HG03025 (cell line): ENCODE data around the gene UBR2.
"Not testable (repeated sequence)": the region's sequence is repeated elsewhere in the genome, so short reads cannot be mapped to it uniquely, and the experiment has no call there.

Experiments
- ATAC-seq: cut with Tn5 transposase; IDR thresholded peaks from one replicate; pipeline ENCODE4 v1.9.1; 2021; ENCODE audit warnings: mild to moderate bottlenecking, moderate library complexity; ENCODE audit not compliant: unreplicated experiment, low FRiP score

UBR2 gene

GRCh38 chr6:42690151-42690702, 126.4 kb downstream of the UBR2 start:
- ATAC-seq, result no peak

DNA sequence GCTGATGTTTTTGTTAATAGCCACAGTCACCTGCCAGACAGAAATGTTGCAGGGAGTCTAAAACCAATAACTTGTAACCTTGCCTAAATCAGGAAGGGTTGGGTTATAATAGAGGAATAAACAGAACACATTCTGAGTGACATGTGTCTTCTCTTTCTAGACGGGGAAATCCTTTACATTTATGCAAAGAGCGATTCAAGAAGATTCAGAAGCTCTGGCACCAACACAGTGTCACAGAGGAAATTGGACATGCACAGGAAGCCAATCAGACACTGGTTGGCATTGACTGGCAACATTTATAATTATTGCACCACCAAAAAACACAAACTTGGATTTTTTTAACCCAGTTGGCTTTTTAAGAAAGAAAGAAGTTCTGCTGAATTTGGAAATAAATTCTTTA, 127.0 kb downstream of the UBR2 start:
- no peak for ATAC-seq

GRCh38 chr6:42692137-42692911, 128.5 kb downstream of the UBR2 start:
- no peak for ATAC-seq

DNA sequence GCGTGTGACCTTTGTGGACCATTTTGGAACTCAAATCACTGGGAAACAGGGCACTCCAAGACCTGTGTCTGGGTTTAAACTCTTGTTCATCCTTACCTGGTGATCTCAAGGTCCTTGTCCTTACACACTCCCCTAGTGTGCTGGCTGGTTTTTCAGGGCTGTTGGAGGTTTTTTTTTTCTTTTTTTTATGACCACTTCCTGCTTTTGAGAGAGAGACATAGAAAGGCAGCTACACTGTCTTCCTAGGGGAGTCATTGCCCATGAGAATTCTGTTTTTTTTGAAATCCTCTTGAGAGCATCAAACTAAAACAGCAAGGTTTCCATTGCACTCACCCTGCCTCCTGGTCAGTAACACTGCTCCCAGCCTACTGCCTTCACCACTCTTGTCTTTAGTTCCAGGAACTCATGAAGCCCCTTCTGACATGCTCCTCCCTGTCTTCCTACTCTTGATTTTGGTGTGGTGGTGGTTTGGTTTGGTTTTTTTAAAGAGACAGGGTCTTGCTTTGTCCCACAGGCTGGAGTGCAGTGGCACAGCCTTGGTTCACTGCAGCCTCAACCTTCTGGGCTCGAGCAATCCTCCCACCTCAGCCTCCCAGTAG, 130.0 kb downstream of the UBR2 start:
- ATAC-seq, result no peak

DNA sequence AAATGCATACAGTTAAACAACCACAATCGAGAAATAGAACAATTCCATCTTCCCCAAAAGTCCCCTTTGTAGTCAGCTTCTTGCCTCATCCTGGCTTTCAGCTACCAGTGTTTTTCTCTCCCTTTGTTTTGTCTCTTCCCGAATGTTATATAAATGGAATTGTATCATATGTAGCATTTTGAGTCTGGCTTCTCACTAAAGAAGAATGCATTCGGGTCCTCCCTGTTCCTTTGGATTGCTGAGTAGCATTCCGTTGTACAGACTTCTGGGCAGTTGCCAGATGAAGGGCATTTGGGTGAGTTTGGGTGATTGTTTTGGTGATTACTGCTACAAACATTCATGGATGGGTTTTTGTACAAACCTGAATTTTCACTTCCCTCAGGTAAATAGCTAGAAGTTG, 130.8 kb downstream of the UBR2 start:
- ATAC-seq, result no peak

DNA sequence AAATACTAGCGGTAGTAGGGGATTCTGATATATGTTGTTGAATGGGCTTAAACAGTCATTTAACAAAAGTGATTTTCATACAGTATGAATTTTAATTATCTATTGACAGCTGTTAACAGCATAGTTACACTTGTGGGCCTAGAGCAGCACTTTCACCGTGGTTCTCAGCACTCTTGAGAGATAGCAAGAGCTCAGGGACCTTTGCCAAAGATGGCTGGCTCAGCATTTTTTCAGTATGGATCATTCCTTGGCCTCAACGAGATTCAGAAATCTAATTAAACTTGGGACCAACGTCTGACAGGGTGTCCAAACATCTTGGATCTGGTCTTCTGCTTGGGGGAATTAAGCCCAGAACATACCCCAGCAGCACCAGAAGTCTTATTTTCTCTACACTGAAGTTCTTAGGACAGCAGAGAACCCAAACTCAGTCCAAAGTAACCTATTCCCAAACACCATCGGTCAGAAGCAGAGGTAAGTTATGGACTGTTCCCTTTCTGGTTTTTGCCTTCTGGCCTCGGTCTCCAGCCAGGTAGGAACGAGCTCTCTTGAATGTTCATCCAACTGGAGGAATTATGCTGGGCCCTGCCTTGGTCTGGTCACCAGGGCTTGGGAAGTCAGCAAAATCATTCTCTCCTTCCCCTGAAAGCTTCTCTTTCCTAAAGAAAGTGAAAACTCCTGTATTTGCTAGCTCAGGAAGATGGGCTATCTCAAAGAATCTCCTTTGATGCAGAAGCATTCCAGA, 132.9 kb downstream of the UBR2 start:
- ATAC-seq, result no peak

DNA sequence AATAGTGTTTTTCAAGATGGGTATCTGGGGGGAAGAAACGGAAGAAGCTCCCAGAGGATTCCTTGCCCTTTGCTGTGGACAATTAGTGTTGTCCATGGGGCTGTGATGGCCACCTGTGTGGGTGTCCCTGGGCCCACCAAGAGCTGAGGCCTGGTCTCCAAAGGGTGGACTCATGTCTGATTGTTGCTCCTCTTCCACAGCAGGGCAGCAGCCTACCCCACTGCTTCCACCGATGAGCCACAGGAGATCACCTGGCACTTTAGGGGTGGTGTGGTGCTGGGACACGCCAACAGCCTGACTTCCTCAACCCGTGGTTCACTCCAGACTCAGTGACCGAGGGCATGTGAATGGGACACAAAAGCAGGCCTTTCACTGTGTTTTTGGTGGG, 133.4 kb downstream of the UBR2 start:
- ATAC-seq, result no peak

DNA sequence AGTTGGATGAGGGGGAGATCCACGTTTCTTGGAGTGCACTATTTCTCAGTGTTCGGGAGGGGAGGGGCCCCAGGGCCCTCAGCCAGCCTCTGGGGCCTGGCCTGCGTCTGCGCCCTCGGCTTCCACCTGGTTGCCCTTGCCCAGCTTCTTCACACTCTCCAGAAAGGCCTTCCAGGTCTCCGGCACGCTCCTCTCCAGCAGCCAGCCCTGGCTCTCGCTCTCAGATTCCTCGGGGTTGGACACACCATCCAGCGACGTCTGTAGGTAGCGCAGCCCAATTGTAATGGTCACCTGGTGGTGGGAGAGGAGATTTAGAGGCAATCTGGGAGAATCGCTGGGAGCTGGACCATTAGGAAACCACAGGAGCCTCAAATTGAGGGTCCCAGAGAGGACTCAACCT, 134.4 kb downstream of the UBR2 start:
- no peak for ATAC-seq

GRCh38 chr6:42702200-42702599, 138.4 kb downstream of the UBR2 start:
- ATAC-seq, result no peak

DNA sequence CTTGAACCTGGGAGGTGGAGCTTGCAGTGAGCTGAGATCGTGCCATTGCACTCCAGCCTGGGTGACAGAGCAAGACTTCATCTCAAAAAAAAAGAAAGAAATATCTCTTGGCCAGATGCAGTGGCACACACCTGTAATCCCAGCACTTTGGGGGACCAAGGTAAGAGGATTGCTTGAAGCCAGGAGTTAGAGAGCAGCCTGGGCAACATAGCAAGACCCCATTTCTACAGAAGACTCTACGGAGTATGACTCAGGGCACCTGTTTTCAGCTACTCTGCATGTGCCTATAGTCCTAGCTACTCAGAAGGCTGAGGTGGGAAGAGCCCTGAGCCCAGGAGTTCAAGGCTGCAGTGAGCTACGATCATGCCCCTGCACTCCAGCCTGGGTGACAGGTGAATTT, 139.0 kb downstream of the UBR2 start:
- not testable (repeated sequence) for ATAC-seq

DNA sequence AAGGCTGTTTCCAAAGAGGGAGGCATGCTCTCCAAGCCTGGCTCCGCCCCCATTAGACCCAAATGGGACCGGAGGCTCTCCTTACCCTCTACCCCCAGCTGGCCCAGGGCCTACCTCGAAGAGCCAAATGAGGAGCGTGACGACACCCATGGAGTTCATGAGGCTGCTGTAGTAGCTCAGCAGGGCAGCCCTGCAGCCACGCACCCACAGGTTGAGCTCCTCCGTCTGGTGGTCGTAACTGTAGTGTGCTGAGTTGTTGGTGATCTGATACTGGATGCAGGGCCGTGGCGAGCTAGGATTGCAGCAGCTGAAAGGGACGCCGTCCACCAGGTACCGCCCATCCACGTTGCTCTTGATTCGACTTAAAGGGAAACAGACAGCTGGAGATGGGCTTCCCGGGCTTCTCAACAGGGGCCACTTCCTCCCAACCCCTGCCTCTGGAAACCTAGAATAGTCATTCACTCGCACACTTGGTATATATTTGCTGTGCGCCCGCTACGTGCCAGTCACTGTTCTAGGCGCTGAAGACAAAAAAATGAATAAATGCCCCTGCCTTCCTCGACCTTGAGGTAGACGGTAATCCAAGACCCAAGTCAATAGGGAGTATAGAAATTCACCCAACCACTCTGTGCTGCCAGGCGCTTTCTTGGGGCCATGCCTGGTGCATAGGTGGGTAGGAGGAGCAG, 140.6 kb downstream of the UBR2 start:
- no peak for ATAC-seq

DNA sequence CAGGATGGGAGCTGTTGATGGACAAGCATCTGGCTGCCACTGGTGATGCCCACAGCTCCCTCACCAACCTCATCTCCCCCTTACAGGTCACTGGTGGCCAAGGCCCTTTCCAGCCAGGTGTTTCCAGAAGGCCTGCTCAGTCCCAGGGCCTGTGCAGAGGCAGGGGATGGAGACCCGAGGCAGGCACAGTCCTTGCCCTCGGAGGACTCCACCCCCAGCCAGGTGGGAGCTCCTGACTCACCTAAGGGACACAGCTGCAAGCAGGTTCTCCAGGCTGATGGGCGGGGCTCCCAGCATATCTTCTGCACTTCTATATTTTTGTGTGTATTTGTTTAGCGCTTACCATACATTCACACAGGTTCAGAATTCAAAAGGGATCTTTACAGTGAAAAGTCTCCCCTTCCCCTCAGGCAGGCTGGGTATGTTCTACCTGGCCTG, 141.1 kb downstream of the UBR2 start:
- no peak for ATAC-seq

DNA sequence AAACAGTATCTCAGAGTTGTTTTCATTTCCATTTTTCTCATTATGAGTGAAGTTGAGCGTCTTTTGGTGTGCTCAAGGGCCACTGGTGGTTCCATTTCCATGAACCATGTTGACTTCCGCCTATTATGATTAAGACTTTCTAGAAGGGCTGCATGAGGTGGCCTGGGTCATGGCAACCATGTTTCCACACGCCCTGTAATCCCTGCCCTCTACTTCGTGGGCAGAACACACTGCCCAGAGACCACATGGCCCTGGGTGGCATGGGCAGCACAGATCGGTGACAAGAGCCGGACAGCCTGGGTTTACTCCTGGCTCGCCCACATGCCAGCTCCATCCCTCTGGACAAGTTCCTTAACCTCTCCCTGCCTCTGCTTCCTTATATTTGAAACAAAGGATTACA, 143.8 kb downstream of the UBR2 start:
- ATAC-seq, result no peak

- no peak for ATAC-seq
These were observed 144.3 kb downstream of the UBR2 start for GRCh38 chr6:42708096-42708495.

GRCh38 chr6:42709871-42710270, 146.0 kb downstream of the UBR2 start:
- no peak for ATAC-seq

DNA sequence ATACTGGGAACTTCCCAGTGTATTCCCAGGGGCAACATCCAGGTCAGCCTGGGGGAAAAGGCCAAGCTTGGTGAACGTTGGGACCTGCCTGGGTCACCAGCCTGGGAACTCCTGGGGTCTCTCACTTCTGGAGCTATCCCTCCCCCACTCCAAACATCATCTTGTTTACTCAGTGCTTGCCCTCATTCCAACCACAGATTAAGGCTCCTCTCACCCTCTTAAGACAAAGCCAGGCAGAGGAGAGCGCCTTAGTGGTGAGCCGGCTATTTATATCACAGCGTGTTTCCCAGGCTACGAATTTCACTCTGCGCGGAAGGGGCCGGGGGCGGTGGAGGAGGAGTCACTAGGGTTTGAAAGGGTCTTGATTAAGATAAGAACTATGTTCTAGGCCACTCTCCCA, 146.5 kb downstream of the UBR2 start:
- no peak for ATAC-seq

GRCh38 chr6:42711930-42712329, 148.1 kb downstream of the UBR2 start:
- no peak for ATAC-seq

DNA sequence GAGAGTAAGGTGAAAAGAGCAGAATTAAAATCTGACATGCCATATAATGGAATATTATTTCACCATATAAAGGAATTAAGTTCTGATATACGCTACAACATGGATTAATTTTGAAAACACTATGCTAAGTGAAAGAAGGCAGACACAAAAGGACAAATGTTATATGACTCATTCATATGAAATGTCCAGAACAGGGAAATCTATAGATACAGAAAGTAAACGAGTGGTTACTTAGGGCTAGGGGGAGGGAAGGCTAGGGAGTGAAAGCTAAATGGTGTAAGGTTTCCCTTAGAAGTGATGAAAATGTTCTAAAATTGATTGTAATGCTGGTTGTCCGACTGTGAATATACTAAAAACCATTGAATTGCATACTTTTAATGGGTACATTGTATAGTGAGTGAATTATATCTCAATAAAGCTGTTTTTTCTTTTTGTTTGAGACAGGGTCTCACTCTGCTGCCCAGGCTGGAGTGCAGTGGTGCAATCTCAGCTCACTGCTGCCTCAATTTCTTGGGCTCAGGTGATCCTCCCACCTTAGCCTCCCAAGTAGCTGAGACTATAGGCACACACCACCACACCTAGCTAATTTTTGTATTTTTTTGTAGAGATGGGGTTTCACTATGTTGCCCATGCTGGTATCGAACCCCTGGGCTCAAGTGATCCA, 150.4 kb downstream of the UBR2 start:
- ATAC-seq, result no peak

- ATAC-seq, result no peak
These were observed 152.0 kb downstream of the UBR2 start for GRCh38 chr6:42715871-42716270.

DNA sequence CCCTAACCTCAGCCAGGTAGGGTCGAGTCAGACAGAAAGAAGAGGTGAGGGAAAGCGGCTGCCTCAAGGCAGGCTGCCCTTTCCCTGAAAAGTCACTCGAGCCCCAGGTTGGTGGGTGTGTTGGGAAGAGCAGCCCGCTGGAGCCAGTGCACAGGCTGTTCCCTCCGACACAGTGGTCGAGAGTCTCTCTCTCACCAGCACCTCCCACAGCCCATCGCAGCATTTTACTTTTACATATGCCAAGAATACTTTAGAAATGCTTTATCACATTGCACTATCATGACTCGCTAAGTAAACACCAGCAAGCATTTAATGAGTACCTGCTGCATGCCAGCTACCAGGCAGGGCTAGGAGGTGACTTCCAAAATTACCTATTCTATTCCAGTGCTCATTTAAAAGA, 156.9 kb downstream of the UBR2 start:
- no peak for ATAC-seq
